Sigmoid colon (tissue), 4 donors: ENCODE results near the gene PDGFA.

Experiments
- POLR2A ChIP-seq, 2 donors: fragments of 450-650 bp; IDR thresholded peaks; one replicate each; pipeline ENCODE4 v1.6.1; 2016; ENCODE audit warnings: antibody characterized with exemption in 2 of 2, mild to moderate bottlenecking in 2 of 2, moderate library complexity in 2 of 2
- POLR2AphosphoS5 ChIP-seq, 4 donors: sonication (generic); formaldehyde crosslinking; IDR thresholded peaks; one replicate each; pipeline ENCODE4 v1.6.1; 2017; ENCODE audit warnings: antibody characterized with exemption in 4 of 4
- TF ChIP-seq, protein P1 (sequence below), 4 experiments: fragments of 450-650 bp in 3 of 4; fragments of 200-600 bp in 1 of 4; IDR thresholded peaks; one replicate each; pipeline ENCODE4 v1.5.1; 2016 to 2019; ENCODE audit warnings: antibody characterized with exemption in 4 of 4, mild to moderate bottlenecking in 3 of 4, moderate library complexity in 2 of 4

DNA sequence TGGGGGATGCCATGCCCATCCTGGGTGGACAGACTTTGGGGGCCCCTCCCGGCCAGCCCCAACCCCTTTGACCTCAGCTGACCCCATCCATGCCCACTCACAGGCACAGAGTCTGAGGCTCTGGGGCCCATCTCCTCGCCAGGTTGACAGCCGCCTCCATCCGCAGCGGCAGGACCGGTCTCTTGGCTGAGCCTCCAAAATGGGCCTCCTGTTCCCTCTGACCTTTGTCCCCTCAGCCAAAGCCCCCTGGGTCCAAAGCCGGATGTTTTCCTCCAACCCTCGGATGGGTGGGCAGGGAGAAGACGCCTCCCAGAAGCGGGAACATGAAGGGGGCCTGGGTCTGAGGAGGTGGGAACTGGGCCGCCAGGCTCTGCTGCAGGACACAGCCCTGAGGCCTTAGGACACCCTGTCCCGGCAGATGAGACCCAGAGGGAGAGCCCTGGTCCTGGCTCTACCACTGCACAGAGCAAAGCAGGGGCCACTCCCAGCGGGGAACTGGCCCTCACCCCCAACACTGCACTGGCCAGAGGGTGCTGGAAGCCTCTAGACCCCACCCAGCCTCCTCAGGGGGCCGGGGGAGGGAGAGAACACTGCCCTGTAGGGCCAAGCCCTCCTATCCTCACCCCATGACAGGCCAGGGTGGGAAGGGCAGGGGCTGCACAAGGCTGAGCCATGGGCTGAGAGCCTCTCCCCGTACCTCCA, 12.6 kb downstream of the PDGFA start:
- TF ChIP-seq, protein P1, sequence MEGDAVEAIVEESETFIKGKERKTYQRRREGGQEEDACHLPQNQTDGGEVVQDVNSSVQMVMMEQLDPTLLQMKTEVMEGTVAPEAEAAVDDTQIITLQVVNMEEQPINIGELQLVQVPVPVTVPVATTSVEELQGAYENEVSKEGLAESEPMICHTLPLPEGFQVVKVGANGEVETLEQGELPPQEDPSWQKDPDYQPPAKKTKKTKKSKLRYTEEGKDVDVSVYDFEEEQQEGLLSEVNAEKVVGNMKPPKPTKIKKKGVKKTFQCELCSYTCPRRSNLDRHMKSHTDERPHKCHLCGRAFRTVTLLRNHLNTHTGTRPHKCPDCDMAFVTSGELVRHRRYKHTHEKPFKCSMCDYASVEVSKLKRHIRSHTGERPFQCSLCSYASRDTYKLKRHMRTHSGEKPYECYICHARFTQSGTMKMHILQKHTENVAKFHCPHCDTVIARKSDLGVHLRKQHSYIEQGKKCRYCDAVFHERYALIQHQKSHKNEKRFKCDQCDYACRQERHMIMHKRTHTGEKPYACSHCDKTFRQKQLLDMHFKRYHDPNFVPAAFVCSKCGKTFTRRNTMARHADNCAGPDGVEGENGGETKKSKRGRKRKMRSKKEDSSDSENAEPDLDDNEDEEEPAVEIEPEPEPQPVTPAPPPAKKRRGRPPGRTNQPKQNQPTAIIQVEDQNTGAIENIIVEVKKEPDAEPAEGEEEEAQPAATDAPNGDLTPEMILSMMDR (IDR thresholded peaks at IDR 0.05), result no peak
- no peak for TF ChIP-seq POLR2AphosphoS5 (IDR thresholded peaks at IDR 0.05)
- TF ChIP-seq POLR2A (IDR thresholded peaks at IDR 0.05), result no peak
